ENCODE measurements around the gene MBD5. TPM values are rescaled to one million over a fixed set of nuclear protein-coding genes. Genes with fewer than 3 reads are reported as not detected.

Gene MBD5
- total RNA-seq, 4 donors from 2014 or later, result 11.9 to 51.9 (median 19.7) TPM

- Histone ChIP-seq H3K27me3 (no peaks in the 10 kb centered on the region), H3K4me1 (no peaks in the 10 kb centered on the region), H3K36me3 (no peaks in the 10 kb centered on the region), H3K27ac (no peak overlapping the region), H3K4me3 (no peak overlapping the region), H3K9me3 (no peaks in the 10 kb centered on the region)
- TF ChIP-seq POLR2AphosphoS5 (IDR thresholded peaks at IDR 0.05) (no peak), CTCF (IDR thresholded peaks at IDR 0.05) (no peak), POLR2A (IDR thresholded peaks at IDR 0.05) (no peak), EP300 (IDR thresholded peaks at IDR 0.05) (no peak)
- DNase-seq (ENCODE audit: low spot score in 2 of 2), result no peak
- WGBS, result 91% methylated on average over 2 of the region's 2 CpGs
Measured at GRCh38 chr2:148292431-148292830, 271.5 kb downstream of the MBD5 start.

- H3K4me1 ChIP-seq, result no peaks in the 10 kb centered on the region
- DNase-seq (ENCODE audit: low spot score in 2 of 2), result no peak
- no peaks in the 10 kb centered on the region for H3K9me3 ChIP-seq
- H3K4me3 ChIP-seq, result no peak overlapping the region
- no peaks in the 10 kb centered on the region for H3K27me3 ChIP-seq
- no peak overlapping the region for H3K27ac ChIP-seq
- TF ChIP-seq POLR2AphosphoS5 (IDR thresholded peaks at IDR 0.05) (no peak), CTCF (IDR thresholded peaks at IDR 0.05) (no peak), EP300 (IDR thresholded peaks at IDR 0.05) (no peak), POLR2A (IDR thresholded peaks at IDR 0.05) (no peak)
- no peaks in the 10 kb centered on the region for H3K36me3 ChIP-seq
Measured at GRCh38 chr2:148298196-148298595, 277.3 kb downstream of the MBD5 start.

- no peaks in the 10 kb centered on the region for H3K36me3 ChIP-seq
- no peak overlapping the region for H3K27ac ChIP-seq
- DNase-seq (ENCODE audit: low spot score in 2 of 2), result no peak
- no peak overlapping the region for H3K4me3 ChIP-seq
- no peaks in the 10 kb centered on the region for H3K27me3 ChIP-seq
- no peaks in the 10 kb centered on the region for H3K4me1 ChIP-seq
- H3K9me3 ChIP-seq, result no peaks in the 10 kb centered on the region
- TF ChIP-seq POLR2A (IDR thresholded peaks at IDR 0.05), result no peak
- TF ChIP-seq CTCF (IDR thresholded peaks at IDR 0.05), result no peak
- TF ChIP-seq EP300 (IDR thresholded peaks at IDR 0.05), result no peak
- TF ChIP-seq POLR2AphosphoS5 (IDR thresholded peaks at IDR 0.05), result no peak
Measured at GRCh38 chr2:148299616-148300015, 278.7 kb downstream of the MBD5 start.

DNA sequence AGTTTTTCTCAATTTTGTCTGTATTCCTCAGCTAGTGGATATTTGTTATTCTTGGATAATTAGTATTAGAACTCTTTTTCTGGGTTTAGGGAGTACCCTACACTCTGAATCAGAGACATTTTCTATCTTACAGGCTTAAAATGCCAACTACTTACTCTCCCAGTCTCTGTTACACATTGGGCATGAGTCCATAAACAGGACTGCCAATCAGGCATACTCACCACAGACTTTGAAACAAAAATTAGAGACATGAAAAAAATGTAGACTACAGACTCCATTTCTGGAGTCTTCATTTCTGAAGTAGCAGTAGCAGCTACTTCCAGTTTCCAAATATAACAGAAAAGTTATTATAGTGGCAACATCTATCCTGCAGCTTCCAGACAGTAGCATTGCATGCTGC, 279.7 kb downstream of the MBD5 start:
- H3K27ac ChIP-seq, result no peak overlapping the region
- no peaks in the 10 kb centered on the region for H3K4me1 ChIP-seq
- H3K36me3 ChIP-seq, result no peaks in the 10 kb centered on the region
- H3K27me3 ChIP-seq, result no peaks in the 10 kb centered on the region
- TF ChIP-seq EP300 (IDR thresholded peaks at IDR 0.05) (no peak), POLR2A (IDR thresholded peaks at IDR 0.05) (no peak), CTCF (IDR thresholded peaks at IDR 0.05) (no peak), POLR2AphosphoS5 (IDR thresholded peaks at IDR 0.05) (no peak)
- H3K4me3 ChIP-seq, result no peak overlapping the region
- H3K9me3 ChIP-seq, result no peaks in the 10 kb centered on the region
- no peak for DNase-seq (ENCODE audit: low spot score in 2 of 2)

- no peaks in the 10 kb centered on the region for H3K9me3 ChIP-seq
- H3K4me1 ChIP-seq, result no peaks in the 10 kb centered on the region
- DNase-seq (ENCODE audit: low spot score in 2 of 2), result no peak
- H3K27me3 ChIP-seq, result no peaks in the 10 kb centered on the region
- H3K4me3 ChIP-seq, result no peak overlapping the region
- H3K27ac ChIP-seq, result no peak overlapping the region
- no peaks in the 10 kb centered on the region for H3K36me3 ChIP-seq
- no peak for TF ChIP-seq CTCF (IDR thresholded peaks at IDR 0.05)
- TF ChIP-seq POLR2AphosphoS5 (IDR thresholded peaks at IDR 0.05), result no peak
- 88% methylated on average over 3 of the region's 3 CpGs for WGBS
Measured at GRCh38 chr2:148301362-148301761, 280.5 kb downstream of the MBD5 start.
